Fibroblast of pulmonary artery (primary cell): ENCODE results near the gene EFHC1.

Experiments
- DNase-seq: peaks from one replicate; pipeline ENCODE4 v3.0.0-alpha.2; 2010; ENCODE audit warnings: low read depth
- H3K4me3 ChIP-seq: replicated peaks from 2 replicates; pipeline ENCODE4 v1.5.1; 2011; ENCODE audit warnings: low read depth, mild to moderate bottlenecking, control low read depth, low read length, moderate library complexity
- CTCF ChIP-seq: IDR thresholded peaks from 2 replicates; pipeline ENCODE4 v1.5.1; 2011; ENCODE audit warnings: mild to moderate bottlenecking, control low read depth, low read length, inconsistent platforms; ENCODE audit errors: missing control alignments

The EFHC1 gene

GRCh38 chr6:52568320-52568719 lies 148.2 kb downstream of the EFHC1 start:
- TF ChIP-seq CTCF = no peak
- peak; percentile 43 for DNase-seq
- no peak overlapping the region for H3K4me3 ChIP-seq

DNA sequence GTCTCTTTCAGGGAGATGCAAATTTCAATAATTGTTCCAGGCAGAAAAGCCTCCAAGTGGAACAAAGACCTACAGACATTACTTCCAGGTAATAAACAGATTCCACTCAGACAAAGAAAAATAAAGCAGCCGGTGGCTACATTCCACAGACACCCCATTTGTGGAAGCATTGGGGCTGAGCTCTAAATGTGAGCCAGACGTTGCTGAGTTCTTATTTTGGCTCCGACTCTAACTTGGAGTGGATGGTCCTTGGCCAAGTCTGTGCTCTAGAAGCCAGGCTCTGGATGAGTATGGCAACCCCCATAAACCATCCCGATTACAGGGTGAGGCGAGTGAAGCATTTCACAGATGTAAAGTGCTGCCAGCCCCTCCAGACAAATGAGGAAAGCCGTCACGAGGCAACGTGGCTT lies 150.2 kb downstream of the EFHC1 start:
- no peak overlapping the region for H3K4me3 ChIP-seq
- DNase-seq = no peak
- no peak for TF ChIP-seq CTCF

GRCh38 chr6:52571099-52571755 lies 151.1 kb downstream of the EFHC1 start:
- no peak for TF ChIP-seq CTCF
- H3K4me3 ChIP-seq = no peak overlapping the region

DNA sequence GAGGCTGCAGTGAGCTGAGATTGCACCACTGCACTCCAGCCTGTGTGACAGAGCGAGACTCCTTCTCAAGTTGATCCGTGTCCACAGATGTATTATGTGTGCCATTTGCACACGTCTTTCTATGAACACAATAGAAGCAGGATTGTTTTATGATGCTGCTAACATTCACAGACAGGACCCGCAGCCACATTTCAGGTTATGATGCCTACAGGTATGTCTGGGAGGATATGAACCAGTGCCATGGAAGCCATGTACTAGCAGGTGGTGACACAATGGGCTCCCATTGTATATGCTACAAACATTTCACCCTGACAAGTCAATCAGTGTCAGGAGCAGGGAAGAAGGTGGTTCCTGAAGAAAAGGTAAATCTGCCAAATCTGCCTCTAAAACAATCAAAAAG lies 152.4 kb downstream of the EFHC1 start:
- TF ChIP-seq CTCF = no peak
- no peak for DNase-seq
- peak overlapping the region; percentile 91 for H3K4me3 ChIP-seq

More at GRCh38 chr6:52571099-52571755, 151.1 kb downstream of the EFHC1 start:
- DNase-seq = no peak

DNA sequence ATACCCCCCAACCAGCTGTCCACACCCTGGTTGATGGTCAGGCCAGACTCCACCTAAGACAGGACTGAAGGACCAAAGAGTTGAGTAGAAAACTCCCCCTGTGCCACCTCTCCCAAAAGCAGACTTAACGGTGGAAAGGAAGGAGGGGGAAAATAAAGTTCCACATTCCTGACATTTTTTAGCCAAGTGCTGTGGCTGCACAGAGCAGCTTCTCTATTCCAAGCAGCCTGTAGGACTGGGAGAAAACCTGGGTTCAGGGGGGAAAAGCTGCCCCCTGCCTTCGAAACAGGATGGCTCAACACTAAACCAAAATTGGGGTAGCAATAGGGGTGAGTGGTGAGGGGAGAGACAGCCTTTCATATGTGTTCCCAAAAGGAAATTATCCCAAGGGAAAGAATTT lies 153.2 kb downstream of the EFHC1 start:
- peak overlapping the region; percentile 91 for H3K4me3 ChIP-seq
- DNase-seq = peak; percentile 58
- peak; percentile 10 for TF ChIP-seq CTCF
